Endothelial cell (in vitro differentiated cells): ENCODE measurements around the gene CTNNA1. TPM values are rescaled to one million over a fixed set of nuclear protein-coding genes. Genes with fewer than 3 reads are reported as not detected.

Experiments used
- DNase-seq: peaks from one replicate; pipeline ENCODE4 v3.0.0; 2021; ENCODE audit warnings: low spot score
- H3K27ac Mint-ChIP-seq: one replicate; pipeline ENCODE4 v1.8.0; 2021; ENCODE audit warnings: mixed read lengths, inconsistent platforms; ENCODE audit not compliant: unreplicated experiment
- H3K27me3 Mint-ChIP-seq: one replicate; pipeline ENCODE4 v1.8.0; 2021; ENCODE audit warnings: mild to moderate bottlenecking, moderate library complexity, mixed read lengths, inconsistent platforms; ENCODE audit not compliant: unreplicated experiment
- H3K36me3 Mint-ChIP-seq: one replicate; pipeline ENCODE4 v1.8.0; 2021; ENCODE audit warnings: mild to moderate bottlenecking, low read depth, mixed read lengths, inconsistent platforms; ENCODE audit not compliant: unreplicated experiment
- H3K4me1 Mint-ChIP-seq: one replicate; pipeline ENCODE4 v1.8.0; 2021; ENCODE audit warnings: mild to moderate bottlenecking, mixed read lengths, inconsistent platforms; ENCODE audit not compliant: unreplicated experiment
- H3K4me3 Mint-ChIP-seq: one replicate; pipeline ENCODE4 v1.8.0; 2021; ENCODE audit warnings: mild to moderate bottlenecking, mixed read lengths, inconsistent platforms; ENCODE audit not compliant: unreplicated experiment
- H3K9me3 Mint-ChIP-seq: one replicate; pipeline ENCODE4 v1.8.0; 2021; ENCODE audit warnings: mixed read lengths, inconsistent platforms; ENCODE audit not compliant: unreplicated experiment
- total RNA-seq: library from RNA; stranded (reverse); fragmentation: NEBNext Ultra II Directional; extraction: Animal tissue kit (Norgen Biotek cat#: 25700); gene quantifications from one replicate; pipeline ENCODE4 v1.2.1, GENCODE V29; 2021; ENCODE audit not compliant: unreplicated experiment
- TF ChIP-seq, protein P1 (sequence below): fragments of 200-600 bp; sonication (generic); IDR thresholded peaks from one replicate; pipeline ENCODE4 v1.5.0; 2021; ENCODE audit warnings: antibody characterized with exemption; ENCODE audit not compliant: unreplicated experiment

Gene CTNNA1
- total RNA-seq, 1 donor from 2014 or later, result 521 TPM

DNA sequence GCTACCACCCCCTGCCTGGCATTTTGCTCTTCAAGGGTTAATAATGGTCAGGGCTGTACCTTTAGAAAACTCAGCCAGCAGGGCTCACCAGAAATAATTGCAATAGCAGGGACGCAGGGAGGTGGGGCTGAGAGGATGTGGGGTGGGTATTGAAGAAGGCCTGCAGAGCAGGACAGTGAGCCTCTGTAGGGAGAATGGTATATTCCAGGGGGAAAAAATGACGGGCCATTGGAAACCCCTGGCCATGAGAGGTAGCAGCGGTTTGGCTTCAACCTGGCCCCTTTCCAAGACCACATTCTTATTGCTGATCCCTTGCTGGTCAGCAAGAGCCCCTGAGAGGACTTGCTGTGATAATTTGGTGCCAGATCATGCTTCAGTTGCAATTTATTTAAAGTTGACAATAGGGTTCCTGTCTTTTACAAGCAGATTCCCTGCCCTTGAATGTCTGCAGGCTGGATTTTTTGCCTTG lies 36.7 kb upstream of the CTNNA1 start:
- no peak for DNase-seq
- Mint-ChIP-seq H3K9me3 (no peaks in the 10 kb centered on the region), H3K36me3 (no peaks in the 10 kb centered on the region), H3K27ac (no peak overlapping the region), H3K4me3 (no peak overlapping the region), H3K27me3 (no peaks in the 10 kb centered on the region), H3K4me1 (peaks cover 14% of the 10 kb centered on the region)
- TF ChIP-seq, protein P1, sequence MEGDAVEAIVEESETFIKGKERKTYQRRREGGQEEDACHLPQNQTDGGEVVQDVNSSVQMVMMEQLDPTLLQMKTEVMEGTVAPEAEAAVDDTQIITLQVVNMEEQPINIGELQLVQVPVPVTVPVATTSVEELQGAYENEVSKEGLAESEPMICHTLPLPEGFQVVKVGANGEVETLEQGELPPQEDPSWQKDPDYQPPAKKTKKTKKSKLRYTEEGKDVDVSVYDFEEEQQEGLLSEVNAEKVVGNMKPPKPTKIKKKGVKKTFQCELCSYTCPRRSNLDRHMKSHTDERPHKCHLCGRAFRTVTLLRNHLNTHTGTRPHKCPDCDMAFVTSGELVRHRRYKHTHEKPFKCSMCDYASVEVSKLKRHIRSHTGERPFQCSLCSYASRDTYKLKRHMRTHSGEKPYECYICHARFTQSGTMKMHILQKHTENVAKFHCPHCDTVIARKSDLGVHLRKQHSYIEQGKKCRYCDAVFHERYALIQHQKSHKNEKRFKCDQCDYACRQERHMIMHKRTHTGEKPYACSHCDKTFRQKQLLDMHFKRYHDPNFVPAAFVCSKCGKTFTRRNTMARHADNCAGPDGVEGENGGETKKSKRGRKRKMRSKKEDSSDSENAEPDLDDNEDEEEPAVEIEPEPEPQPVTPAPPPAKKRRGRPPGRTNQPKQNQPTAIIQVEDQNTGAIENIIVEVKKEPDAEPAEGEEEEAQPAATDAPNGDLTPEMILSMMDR, result no peak

DNA sequence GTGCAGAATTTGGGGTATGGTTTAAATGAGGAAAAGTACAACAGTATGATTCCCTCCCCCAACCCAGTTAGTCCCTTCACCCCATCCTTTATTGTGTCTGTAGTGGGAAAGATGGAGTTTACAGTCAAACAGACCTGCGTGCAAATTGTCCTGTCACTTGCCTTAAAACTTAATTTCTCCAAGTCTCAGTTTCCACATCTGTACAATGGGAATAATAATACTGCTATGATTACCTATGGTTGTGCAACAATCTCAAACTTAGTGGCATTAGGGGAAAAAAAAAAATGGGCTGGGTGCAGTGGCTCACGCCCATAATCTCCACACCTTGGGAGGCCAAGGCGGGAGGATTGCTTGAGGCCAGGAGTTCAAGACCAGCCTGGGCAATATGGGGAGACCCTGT lies 35.8 kb upstream of the CTNNA1 start:
- no peaks in the 10 kb centered on the region for H3K27me3 Mint-ChIP-seq
- TF ChIP-seq, protein P1, result no peak
- no peak for DNase-seq
- H3K36me3 Mint-ChIP-seq, result no peaks in the 10 kb centered on the region
- H3K4me3 Mint-ChIP-seq, result no peak overlapping the region
- H3K27ac Mint-ChIP-seq, result no peak overlapping the region
- H3K4me1 Mint-ChIP-seq, result peaks cover 17% of the 10 kb centered on the region
- H3K9me3 Mint-ChIP-seq, result no peaks in the 10 kb centered on the region

DNA sequence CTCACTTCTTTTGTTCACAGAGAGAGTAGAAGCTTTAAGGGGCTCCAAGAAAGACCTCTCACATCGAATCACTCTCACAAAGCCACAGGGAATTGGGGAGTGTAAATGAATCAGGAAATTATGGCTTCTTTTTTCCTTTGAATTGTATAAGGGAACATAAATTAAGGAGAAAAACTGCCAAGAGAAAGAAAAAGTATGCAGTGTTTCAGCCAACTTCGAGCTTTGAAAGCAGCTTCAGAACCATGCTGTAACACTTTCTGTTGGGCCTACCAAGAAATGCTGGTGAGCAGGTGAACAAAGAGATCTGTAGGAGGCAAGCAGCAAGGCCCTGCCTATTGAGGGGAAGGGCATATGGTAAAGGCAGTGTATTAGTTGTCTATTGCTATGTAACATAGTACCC lies 33.4 kb upstream of the CTNNA1 start:
- Mint-ChIP-seq H3K27ac (no peak overlapping the region), H3K27me3 (peaks cover 4% of the 10 kb centered on the region), H3K4me3 (no peak overlapping the region), H3K4me1 (peaks cover 24% of the 10 kb centered on the region), H3K9me3 (no peaks in the 10 kb centered on the region), H3K36me3 (no peaks in the 10 kb centered on the region)
- TF ChIP-seq, protein P1, result no peak
- DNase-seq, result no peak

DNA sequence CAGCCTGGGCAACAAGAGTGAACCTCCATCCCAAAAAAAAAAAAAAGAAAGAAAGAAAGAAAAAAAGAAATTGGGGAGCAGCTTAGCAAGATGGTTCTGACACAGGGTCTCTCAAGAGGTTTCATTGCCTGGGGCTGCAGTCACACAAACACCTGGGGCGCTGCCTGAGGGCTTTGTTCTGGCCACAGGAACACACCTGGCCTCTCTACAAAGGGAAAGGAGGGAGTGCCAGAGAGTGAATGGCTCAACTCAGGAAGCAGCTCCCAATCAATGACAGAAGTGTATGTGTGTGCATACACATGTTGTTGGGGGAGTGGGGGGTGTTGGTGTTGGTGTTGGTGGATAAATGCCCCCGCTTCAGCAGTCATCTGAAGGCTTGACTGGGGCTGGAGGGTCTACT lies 32.4 kb upstream of the CTNNA1 start:
- Mint-ChIP-seq H3K4me3 (no peak overlapping the region), H3K9me3 (no peaks in the 10 kb centered on the region), H3K27me3 (peaks cover 4% of the 10 kb centered on the region), H3K4me1 (peaks cover 34% of the 10 kb centered on the region), H3K36me3 (peaks cover 3% of the 10 kb centered on the region), H3K27ac (no peak overlapping the region)
- TF ChIP-seq, protein P1, result no peak
- no peak for DNase-seq

DNA sequence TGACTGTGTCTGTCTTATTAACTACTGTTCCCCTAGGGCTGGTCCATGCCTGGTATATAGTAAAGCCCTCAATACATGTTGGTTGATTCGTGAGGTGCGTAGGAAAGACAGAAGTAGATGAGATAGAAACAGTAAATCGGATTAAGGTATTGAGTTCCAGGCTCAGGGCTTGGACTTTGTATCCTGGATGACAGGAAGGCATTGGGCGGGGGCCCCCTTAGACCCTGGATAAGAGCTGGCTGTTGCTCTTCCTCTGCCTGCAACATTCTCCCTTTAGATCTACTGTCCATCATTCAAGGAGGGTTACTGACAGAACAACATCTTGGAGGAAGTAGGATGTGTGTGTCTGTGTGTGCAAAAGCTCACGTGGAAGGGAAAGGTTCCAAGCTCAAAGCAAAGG lies 31.2 kb upstream of the CTNNA1 start:
- no peak overlapping the region for H3K27ac Mint-ChIP-seq

More for the DNA sequence above, 31.2 kb upstream of the CTNNA1 start:
- H3K4me3 Mint-ChIP-seq, result no peak overlapping the region
- TF ChIP-seq, protein P1, result no peak
- H3K9me3 Mint-ChIP-seq, result no peaks in the 10 kb centered on the region
- H3K36me3 Mint-ChIP-seq, result peaks cover 3% of the 10 kb centered on the region
- peaks cover 33% of the 10 kb centered on the region for H3K4me1 Mint-ChIP-seq
- DNase-seq, result no peak
- H3K27me3 Mint-ChIP-seq, result peaks cover 4% of the 10 kb centered on the region
